Thyroid gland (tissue), 4 donors: ENCODE measurements around the gene EHMT1. TPM values are rescaled to one million over a fixed set of nuclear protein-coding genes. Genes with fewer than 3 reads are reported as not detected.
"Not testable (repeated sequence)": the region's sequence is repeated elsewhere in the genome, so short reads cannot be mapped to it uniquely, and the experiment has no call there.

ENCODE experiments used
- DNase-seq, 2 donors: peaks; one replicate each; pipeline ENCODE4 v3.0.0-alpha.2; 2019
- H3K27ac ChIP-seq, 3 donors: fragments of 200-600 bp; sonication (generic); 1 replicate in 2 of 3; 2 replicates in 1 of 3; pipeline ENCODE4 v1.5.1; 2016 to 2019; ENCODE audit warnings: mild to moderate bottlenecking in 1 of 3, moderate library complexity in 1 of 3
- H3K27me3 ChIP-seq: fragments of 200-600 bp; sonication (generic); one replicate; pipeline ENCODE4 v1.5.1; 2019
- H3K36me3 ChIP-seq, 2 donors: fragments of 200-600 bp; sonication (generic); one replicate each; pipeline ENCODE4 v1.5.1; 2016 to 2019
- H3K4me1 ChIP-seq, 2 donors: fragments of 200-600 bp; sonication (generic); one replicate each; pipeline ENCODE4 v1.5.1; 2017 to 2019
- H3K4me3 ChIP-seq, 3 donors: fragments of 200-600 bp; sonication (generic); replicated peaks in 1 of 3; 1 replicate in 2 of 3; 2 replicates in 1 of 3; pipeline ENCODE4 v1.5.1; 2016; ENCODE audit warnings: mild to moderate bottlenecking in 1 of 3
- H3K9me3 ChIP-seq: fragments of 200-600 bp; sonication (generic); one replicate; pipeline ENCODE4 v1.5.1; 2017
- CTCF ChIP-seq, 6 experiments: fragments of 200-600 bp in 3 of 6; fragments of 450-650 bp in 3 of 6; sonication (generic) in 3 of 6; IDR thresholded peaks; one replicate each; pipeline ENCODE4 v1.5.1; 2016 to 2019; ENCODE audit warnings: antibody characterized with exemption in 6 of 6, mild to moderate bottlenecking in 2 of 6, inconsistent platforms in 1 of 6, moderate library complexity in 1 of 6
- POLR2A ChIP-seq, 2 donors: fragments of 450-650 bp; IDR thresholded peaks; one replicate each; pipeline ENCODE4 v1.6.1; 2017; ENCODE audit warnings: antibody characterized with exemption in 2 of 2, mild to moderate bottlenecking in 2 of 2, moderate library complexity in 1 of 2
- WGBS, 2 donors: methylation state at CpG; one replicate each; pipeline ENCODE4 v1.1.5; 2017; 5-methylcytosine and 5-hydroxymethylcytosine counted together
- intact Hi-C: fragments of 100-400 bp; cut with DNase I; formaldehyde crosslinking; loops from one replicate; pipeline ENCODE4 v1.15.1; 2023
- total RNA-seq, 4 donors: library from RNA; depleted of rRNA; stranded (reverse); fragments of >200 nt; gene quantifications; one replicate each; pipeline ENCODE4 v1.2.3, GENCODE V29; 2016

Gene EHMT1
- total RNA-seq, 4 donors from 2014 or later = 56.8 to 99.5 (median 94.4) TPM

GRCh38 chr9:137709411-137710101 lies 90.8 kb downstream of the EHMT1 start:
- peaks cover 3 to 16% of the 10 kb centered on the region in 2 donors for H3K4me1 ChIP-seq
- no peak overlapping the region for H3K4me3 ChIP-seq
- TF ChIP-seq POLR2A (IDR thresholded peaks at IDR 0.05) = no peak
- no peak for TF ChIP-seq CTCF (IDR thresholded peaks at IDR 0.05)
- 88 to 93% methylated on average over 11 to 14 of the region's 14 CpGs for WGBS, 2 donors
- no peaks in the 10 kb centered on the region for H3K36me3 ChIP-seq
- H3K27ac ChIP-seq = no peak overlapping the region
- DNase-seq = no peak
- no peaks in the 10 kb centered on the region for H3K27me3 ChIP-seq
- intact Hi-C loops = no loop called here
- no peaks in the 10 kb centered on the region for H3K9me3 ChIP-seq

- no peaks in the 10 kb centered on the region for H3K27me3 ChIP-seq
- H3K27ac ChIP-seq = no peak overlapping the region
- intact Hi-C loops = no loop called here
- TF ChIP-seq POLR2A (IDR thresholded peaks at IDR 0.05) (no peak), CTCF (IDR thresholded peaks at IDR 0.05) (no peak)
- 83 to 91% methylated on average over 12 of the region's 12 CpGs for WGBS, 2 donors
- no peaks in the 10 kb centered on the region for H3K9me3 ChIP-seq
- peaks cover 0 to 22% of the 10 kb centered on the region in 2 donors for H3K4me1 ChIP-seq
- DNase-seq = no peak
- H3K4me3 ChIP-seq = no peak overlapping the region
- H3K36me3 ChIP-seq = no peaks in the 10 kb centered on the region
These were observed 91.9 kb downstream of the EHMT1 start for GRCh38 chr9:137710704-137711103.

- Histone ChIP-seq H3K36me3 (peaks cover 2 to 3% of the 10 kb centered on the region in 2 donors), H3K27ac (no peak overlapping the region), H3K9me3 (no peaks in the 10 kb centered on the region), H3K4me3 (no peak overlapping the region), H3K4me1 (peaks cover 0 to 17% of the 10 kb centered on the region in 2 donors), H3K27me3 (no peaks in the 10 kb centered on the region)
- 96 to 97% methylated on average over 18 of the region's 18 CpGs for WGBS, 2 donors
- no peak for DNase-seq
- intact Hi-C loops = no loop called here
- TF ChIP-seq POLR2A (IDR thresholded peaks at IDR 0.05) = no peak
- TF ChIP-seq CTCF (IDR thresholded peaks at IDR 0.05) = no peak
These were observed 92.9 kb downstream of the EHMT1 start for GRCh38 chr9:137711678-137712105.

DNA sequence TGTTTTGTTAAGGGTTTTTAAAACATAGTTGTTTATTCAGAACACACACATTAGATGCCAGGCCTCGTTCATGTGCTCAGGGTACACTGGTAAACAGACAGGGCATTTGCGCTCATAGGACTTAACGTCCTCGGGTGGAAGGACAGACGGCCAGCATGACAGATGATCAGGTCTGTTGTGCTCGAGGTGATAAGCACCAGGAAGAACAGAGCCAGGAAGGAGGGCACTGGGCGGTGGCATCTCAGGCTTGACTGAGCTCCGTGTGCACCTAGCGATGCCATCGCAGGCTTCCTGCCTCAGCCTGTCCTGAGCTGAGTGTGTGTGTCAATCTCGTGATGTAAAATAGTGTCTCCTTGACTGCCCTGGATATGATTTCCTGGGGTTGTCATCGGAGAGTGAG lies 96.5 kb downstream of the EHMT1 start:
- Histone ChIP-seq H3K9me3 (no peaks in the 10 kb centered on the region), H3K4me1 (peaks cover 0 to 10% of the 10 kb centered on the region in 2 donors), H3K36me3 (peaks cover 16 to 19% of the 10 kb centered on the region in 2 donors), H3K27me3 (no peaks in the 10 kb centered on the region), H3K27ac (peak overlapping the region in 1 of 3 donors; percentile 11), H3K4me3 (no peak overlapping the region)
- intact Hi-C loops = no loop called here
- TF ChIP-seq CTCF (IDR thresholded peaks at IDR 0.05) (no peak), POLR2A (IDR thresholded peaks at IDR 0.05) (no peak)
- peak; percentile 39 to 73 for DNase-seq
- WGBS, 2 donors = 66 to 76% methylated on average over 12 of the region's 12 CpGs

DNA sequence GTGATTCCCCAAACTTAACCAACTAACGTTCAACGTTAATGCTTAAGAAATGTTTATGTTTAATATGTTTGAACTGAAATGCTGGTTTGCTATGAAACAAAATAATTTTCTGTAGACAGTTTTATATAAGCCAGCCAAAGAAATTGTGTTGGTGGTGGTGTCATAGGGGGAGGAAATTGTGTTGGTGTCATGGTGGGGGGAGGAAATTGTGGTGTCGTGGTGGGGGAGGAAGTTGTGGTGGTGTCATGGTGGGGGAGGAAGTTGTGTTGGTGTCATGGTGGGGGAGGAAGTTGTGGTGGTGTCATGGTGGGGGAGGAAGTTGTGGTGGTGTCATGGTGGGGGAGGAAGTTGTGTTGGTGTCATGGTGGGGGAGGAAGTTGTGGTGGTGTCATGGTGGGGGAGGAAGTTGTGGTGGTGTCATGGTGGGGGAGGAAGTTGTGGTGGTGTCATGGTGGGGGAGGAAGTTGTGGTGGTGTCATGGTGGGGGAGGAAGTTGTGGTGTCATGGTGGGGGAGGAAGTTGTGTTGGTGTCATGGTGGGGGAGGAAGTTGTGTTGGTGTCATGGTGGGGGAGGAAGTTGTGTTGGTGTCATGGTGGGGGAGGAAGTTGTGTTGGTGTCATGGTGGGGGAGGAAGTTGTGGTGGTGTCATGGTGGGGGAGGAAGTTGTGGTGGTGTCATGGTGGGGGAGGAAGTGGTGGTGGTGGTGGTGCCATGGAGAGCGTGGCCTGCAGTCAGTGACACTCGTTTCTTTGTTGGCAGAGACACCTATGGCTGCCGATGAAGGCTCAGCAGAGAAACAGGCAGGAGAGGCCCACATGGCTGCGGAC lies 97.3 kb downstream of the EHMT1 start:
- intact Hi-C loops, H3K4me3 ChIP-seq, H3K9me3 ChIP-seq, H3K27me3 ChIP-seq, DNase-seq, H3K4me1 ChIP-seq: not testable (repeated sequence)
- peaks cover 16 to 19% of the 10 kb centered on the region in 2 donors for H3K36me3 ChIP-seq
- WGBS, 2 donors = 89 to 94% methylated on average over 7 of the region's 7 CpGs
- H3K27ac ChIP-seq = peak overlapping the region in 1 of 3 donors; percentile 11
